ENCODE results near the gene SEPTIN10. TPM values are rescaled to one million over a fixed set of nuclear protein-coding genes. Genes with fewer than 3 reads are reported as not detected.

SEPTIN10 gene
- total RNA-seq, 1 donor from 2014 or later: 160 TPM

DNA sequence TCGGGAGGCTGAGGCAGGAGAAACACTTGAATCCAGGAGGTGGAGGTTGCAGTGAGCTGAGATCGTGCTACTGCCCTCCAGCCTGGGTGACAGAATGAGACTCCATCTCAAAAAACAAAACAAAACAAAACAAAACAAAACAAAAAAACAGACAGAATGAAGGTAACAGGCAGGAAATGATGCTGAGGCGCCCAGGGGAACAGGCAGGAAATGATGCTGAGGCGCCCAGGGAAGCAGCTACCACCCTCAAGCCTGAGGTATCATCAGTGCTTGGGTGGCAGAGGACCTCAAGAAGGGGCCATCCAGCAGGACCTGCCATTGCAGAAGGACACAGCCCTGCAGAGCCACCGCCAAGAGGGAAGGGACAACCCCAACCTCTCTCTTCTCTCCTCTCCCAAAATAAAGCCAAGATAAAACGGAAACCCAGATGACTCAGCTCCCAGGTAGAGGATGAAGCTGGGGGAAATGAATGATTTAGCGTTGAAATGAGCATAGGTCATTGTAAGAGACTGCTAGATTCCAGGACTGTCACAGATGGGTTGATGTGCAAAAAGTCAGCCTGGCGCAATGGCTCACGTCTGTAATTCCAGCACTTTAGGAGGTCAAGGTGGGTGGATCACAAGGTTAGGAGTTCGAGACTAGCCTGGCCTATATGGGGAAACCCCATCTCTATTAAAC is 19.7 kb upstream of the SEPTIN10 start:
- no peaks in the 10 kb centered on the region for H3K36me3 Mint-ChIP-seq
- DNase-seq (ENCODE audit: low spot score): no peak
- Histone ChIP-seq H3K27ac (no peak overlapping the region), H3K4me1 (no peaks in the 10 kb centered on the region), H2AFZ (replicated peaks) (no peak overlapping the region), H3F3A (ENCODE audit: low read depth) (no peaks in the 10 kb centered on the region), H3K36me3 (no peaks in the 10 kb centered on the region), H3K27me3 (no peaks in the 10 kb centered on the region), H3K4me2 (no peak overlapping the region), H3K4me3 (no peak overlapping the region), H4K20me1 (ENCODE audit: low read depth) (no peaks in the 10 kb centered on the region), H3K79me2 (ENCODE audit: low read depth) (no peaks in the 10 kb centered on the region), H3K9ac (no peak overlapping the region), H3K9me3 (ENCODE audit: low read depth) (no peaks in the 10 kb centered on the region)
- H3K9me3 Mint-ChIP-seq: peaks cover 2% of the 10 kb centered on the region
- peaks cover 2% of the 10 kb centered on the region for H3K4me1 Mint-ChIP-seq
- H3K4me3 Mint-ChIP-seq: no peak overlapping the region
- H3K27me3 Mint-ChIP-seq (ENCODE audit: insufficient read depth, low read depth): peaks cover 8% of the 10 kb centered on the region
- TF ChIP-seq EZH2phosphoT487 (IDR thresholded peaks at IDR 0.05) (no peak), CTCF (IDR thresholded peaks at IDR 0.05) (no peak), EZH2 (IDR thresholded peaks at IDR 0.05) (no peak)
- H3K27ac Mint-ChIP-seq: no peak overlapping the region

DNA sequence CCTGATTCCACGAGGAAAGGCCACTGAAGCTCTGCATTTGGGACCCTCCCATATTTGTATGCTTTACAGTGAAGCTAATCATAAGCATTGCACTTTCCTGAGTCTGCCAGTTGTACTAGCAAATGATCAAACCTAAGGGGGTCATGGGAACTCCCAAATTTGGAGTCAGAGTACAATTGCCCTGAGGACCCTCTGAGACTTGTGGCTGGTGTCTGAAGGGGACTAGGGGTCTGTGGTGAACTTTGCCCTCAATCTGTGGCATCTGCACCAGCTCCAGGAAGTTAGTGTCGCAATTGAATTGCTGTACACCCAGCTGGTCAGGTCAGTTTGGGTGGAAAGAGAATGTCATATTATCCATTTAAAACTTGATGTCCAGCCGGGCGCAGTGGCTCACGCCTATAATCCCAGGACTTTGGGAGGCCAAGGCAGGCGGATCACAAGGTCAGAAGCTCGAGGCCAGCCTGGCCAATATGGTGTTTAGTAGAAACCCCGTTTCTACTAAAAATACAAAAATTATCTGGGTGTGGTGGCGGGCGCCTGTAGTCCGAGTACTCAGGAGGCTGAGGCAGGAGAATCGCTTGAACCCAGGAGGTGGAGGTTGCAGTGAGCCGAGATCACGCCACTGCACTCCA is 18.5 kb upstream of the SEPTIN10 start:
- H4K20me1 ChIP-seq (ENCODE audit: low read depth): no peaks in the 10 kb centered on the region
- Mint-ChIP-seq H3K27me3 (ENCODE audit: insufficient read depth, low read depth) (peaks cover 8% of the 10 kb centered on the region), H3K27ac (no peak overlapping the region), H3K4me3 (no peak overlapping the region), H3K9me3 (peaks cover 2% of the 10 kb centered on the region), H3K36me3 (no peaks in the 10 kb centered on the region), H3K4me1 (peaks cover 2% of the 10 kb centered on the region)
- no peaks in the 10 kb centered on the region for H3K27me3 ChIP-seq
- no peak overlapping the region for H3K4me3 ChIP-seq
- DNase-seq (ENCODE audit: low spot score): no peak
- H3F3A ChIP-seq (ENCODE audit: low read depth): no peaks in the 10 kb centered on the region
- H3K4me2 ChIP-seq: no peak overlapping the region
- no peak overlapping the region for H3K27ac ChIP-seq
- H2AFZ ChIP-seq (replicated peaks): no peak overlapping the region
- H3K9ac ChIP-seq: no peak overlapping the region
- H3K4me1 ChIP-seq: no peaks in the 10 kb centered on the region
- no peaks in the 10 kb centered on the region for H3K79me2 ChIP-seq (ENCODE audit: low read depth)
- no peak for TF ChIP-seq CTCF (IDR thresholded peaks at IDR 0.05)
- TF ChIP-seq EZH2 (IDR thresholded peaks at IDR 0.05): no peak
- no peak for TF ChIP-seq EZH2phosphoT487 (IDR thresholded peaks at IDR 0.05)
- H3K9me3 ChIP-seq (ENCODE audit: low read depth): no peaks in the 10 kb centered on the region
- H3K36me3 ChIP-seq: no peaks in the 10 kb centered on the region

- no peak overlapping the region for H3K4me3 ChIP-seq
- Mint-ChIP-seq H3K27me3 (ENCODE audit: insufficient read depth, low read depth) (peaks cover 8% of the 10 kb centered on the region), H3K36me3 (no peaks in the 10 kb centered on the region), H3K4me3 (no peak overlapping the region), H3K4me1 (peaks cover 2% of the 10 kb centered on the region), H3K27ac (no peak overlapping the region), H3K9me3 (peaks cover 2% of the 10 kb centered on the region)
- H3K4me2 ChIP-seq: no peak overlapping the region
- no peaks in the 10 kb centered on the region for H3K27me3 ChIP-seq
- no peaks in the 10 kb centered on the region for H3K36me3 ChIP-seq
- H3K9ac ChIP-seq: no peak overlapping the region
- H2AFZ ChIP-seq (replicated peaks): no peak overlapping the region
- TF ChIP-seq CTCF (IDR thresholded peaks at IDR 0.05) (no peak), EZH2 (IDR thresholded peaks at IDR 0.05) (no peak), EZH2phosphoT487 (IDR thresholded peaks at IDR 0.05) (no peak)
- no peaks in the 10 kb centered on the region for H3K4me1 ChIP-seq
- no peaks in the 10 kb centered on the region for H4K20me1 ChIP-seq (ENCODE audit: low read depth)
- no peaks in the 10 kb centered on the region for H3F3A ChIP-seq (ENCODE audit: low read depth)
- H3K9me3 ChIP-seq (ENCODE audit: low read depth): no peaks in the 10 kb centered on the region
- no peak for DNase-seq (ENCODE audit: low spot score)
- no peak overlapping the region for H3K27ac ChIP-seq
- no peaks in the 10 kb centered on the region for H3K79me2 ChIP-seq (ENCODE audit: low read depth)
Measured at GRCh38 chr2:109631741-109632140, 18.0 kb upstream of the SEPTIN10 start.

All from neural progenitor cell (in vitro differentiated cells).